Lung (tissue), 12 donors: ENCODE measurements around the gene ABHD8. TPM values are rescaled to one million over a fixed set of nuclear protein-coding genes. Genes with fewer than 3 reads are reported as not detected.
A peak's percentile ranks its signal among the peaks of the same experiment; 100 is the strongest.
"Not testable (repeated sequence)": the region's sequence is repeated elsewhere in the genome, so short reads cannot be mapped to it uniquely, and the experiment has no call there.

Experiments used
- ATAC-seq: fragments of 200-7000 bp; cut with Tn5 transposase; one replicate; pipeline ENCODE4 v1.9.1; 2020; ENCODE audit warnings: moderate number of reproducible peaks; ENCODE audit not compliant: insufficient read depth, low FRiP score
- DNase-seq, 3 donors: peaks; one replicate each; pipeline ENCODE4 v3.0.0-alpha.2; 2013 to 2017
- H3K27ac ChIP-seq, 2 donors: one replicate each; pipeline ENCODE4 v1.5.1; 2013; ENCODE audit warnings: mild to moderate bottlenecking in 2 of 2, moderate library complexity in 2 of 2, control low read depth in 1 of 2, inconsistent platforms in 1 of 2, low read depth in 1 of 2, low read length in 1 of 2
- H3K27me3 ChIP-seq, 3 donors: one replicate each; pipeline ENCODE4 v1.5.1; 2013; ENCODE audit warnings: low read length in 2 of 3; ENCODE audit not compliant: control insufficient read depth in 3 of 3, insufficient read depth in 3 of 3
- H3K36me3 ChIP-seq, 4 donors: one replicate each; pipeline ENCODE4 v1.5.1; 2013; ENCODE audit warnings: low read length in 4 of 4, mild to moderate bottlenecking in 1 of 4, moderate library complexity in 1 of 4; ENCODE audit not compliant: control insufficient read depth in 4 of 4, insufficient read depth in 4 of 4
- H3K4me1 ChIP-seq, 5 donors: one replicate each; pipeline ENCODE4 v1.5.1; 2013; ENCODE audit warnings: low read length in 5 of 5, mild to moderate bottlenecking in 2 of 5, moderate library complexity in 1 of 5; ENCODE audit not compliant: control insufficient read depth in 5 of 5, insufficient read depth in 5 of 5
- H3K4me3 ChIP-seq: one replicate; pipeline ENCODE4 v1.5.1; 2013; ENCODE audit warnings: mild to moderate bottlenecking, control low read depth, moderate library complexity
- H3K9ac ChIP-seq, 2 donors: one replicate each; pipeline ENCODE4 v1.5.1; 2013; ENCODE audit warnings: low read length in 2 of 2, control low read depth in 1 of 2; ENCODE audit not compliant: insufficient read depth in 1 of 2
- H3K9me3 ChIP-seq, 4 donors: one replicate each; pipeline ENCODE4 v1.5.1; 2013; ENCODE audit warnings: low read length in 3 of 4, mild to moderate bottlenecking in 1 of 4, moderate library complexity in 1 of 4; ENCODE audit not compliant: control insufficient read depth in 4 of 4, insufficient read depth in 3 of 4
- CTCF ChIP-seq: IDR thresholded peaks from 2 replicates; pipeline ENCODE4 v1.5.1; 2012; ENCODE audit warnings: mild to moderate bottlenecking; ENCODE audit errors: control extremely low read depth, extremely low read depth
- WGBS, 2 donors: extraction: QIAGEN DNeasy Blood & Tissue Kit; methylation state at CpG; one replicate each; pipeline ENCODE4 v1.1.7; 2013; 5-methylcytosine and 5-hydroxymethylcytosine counted together
- polyA plus RNA-seq, 2 donors: library from polyadenylated mRNA; stranded (reverse); fragments of 200-250 nt; gene quantifications; one replicate each; pipeline ENCODE4 v1.2.1, GENCODE V29; 2013
- total RNA-seq, 2 donors: library from RNA; depleted of rRNA in 1 of 2; stranded (reverse); fragments of >200 nt in 1 of 2; gene quantifications; one replicate each; pipeline ENCODE4 v1.2.1, GENCODE V29; 2014 to 2021
- donor health status: control.
- donor health status: control.
- donor health status: Bipolar disorder and iron deficiency.
- donor health status: healthy.
- donor health status: DM: yes; HTN: yes; CAD: no.

Gene ABHD8
- total and polyA plus RNA-seq, 4 donors = 12.8 to 23.0 (median 15.1) TPM

GRCh38 chr19:17275441-17276175 lies 27.6 kb downstream of the ABHD8 start:
- Histone ChIP-seq H3K9me3 (no peaks in the 10 kb centered on the region), H3K27me3 (no peaks in the 10 kb centered on the region), H3K4me1 (no peaks in the 10 kb centered on the region), H3K9ac (no peak overlapping the region), H3K27ac (no peak overlapping the region), H3K4me3 (no peak overlapping the region), H3K36me3 (peaks cover 8 to 37% (median 34%) of the 10 kb centered on the region in 4 donors)
- TF ChIP-seq CTCF = no peak
- ATAC-seq = no peak
- 93% methylated on average over 19 of the region's 19 CpGs for WGBS, 2 donors
- no peak for DNase-seq

GRCh38 chr19:17274892-17275291 lies 28.3 kb downstream of the ABHD8 start:
- H3K27ac ChIP-seq, H3K9me3 ChIP-seq, H3K9ac ChIP-seq, ATAC-seq, DNase-seq, H3K4me1 ChIP-seq, H3K4me3 ChIP-seq, H3K27me3 ChIP-seq: not testable (repeated sequence)
- peaks cover 8 to 39% (median 37%) of the 10 kb centered on the region in 4 donors for H3K36me3 ChIP-seq
- WGBS, 2 donors = 98% methylated on average over 3 of the region's 3 CpGs

- Histone ChIP-seq H3K36me3 (peaks cover 3 to 20% (median 12%) of the 10 kb centered on the region in 4 donors), H3K9me3 (no peaks in the 10 kb centered on the region), H3K4me1 (peaks cover 0 to 6% (median 0%) of the 10 kb centered on the region in 5 donors), H3K27ac (no peak overlapping the region), H3K27me3 (no peaks in the 10 kb centered on the region), H3K4me3 (no peak overlapping the region), H3K9ac (no peak overlapping the region)
- WGBS, 2 donors = 95 to 96% methylated on average over 13 of the region's 13 CpGs
- no peak for DNase-seq
- TF ChIP-seq CTCF = no peak
- no peak for ATAC-seq
These were observed 34.5 kb downstream of the ABHD8 start for GRCh38 chr19:17268754-17269153.

- H3K9ac ChIP-seq = peak within 1 kb of the TSS; percentile 65 to 78
- H3K27me3 ChIP-seq = no peaks in the 10 kb centered on the region
- DNase-seq (peak; percentile 98 to 99 (median 99)), ATAC-seq (peak; percentile 96)
- peaks cover 3 to 14% (median 11%) of the 10 kb centered on the region in 4 donors for H3K36me3 ChIP-seq
- no peaks in the 10 kb centered on the region for H3K9me3 ChIP-seq
- H3K4me3 ChIP-seq = peak within 1 kb of the TSS; percentile 88
- peak within 1 kb of the TSS; percentile 76 to 81 for H3K27ac ChIP-seq
- TF ChIP-seq CTCF = no peak
- 0 to 1% methylated on average over 27 of the region's 27 CpGs for WGBS, 2 donors
- H3K4me1 ChIP-seq = peaks cover 0 to 6% (median 0%) of the 10 kb centered on the region in 5 donors
These were observed 36.0 kb downstream of the ABHD8 start, which contains the start of gene BABAM1 for GRCh38 chr19:17266975-17267788. TSS of gene BABAM1 (plus strand) at chr19:17267443. CDS start at chr19:17268807, 1,364 bp downstream.
